Measurements from ENCODE around the gene CEP112.

- TF ChIP-seq EZH2 (IDR thresholded peaks at IDR 0.05; ENCODE audit: low read length) (no peak), CTCF (optimal IDR thresholded peaks at IDR 0.05 in 1 of 3, IDR thresholded peaks at IDR 0.05 in 1 of 3, conservative IDR thresholded peaks at IDR 0.05 in 1 of 3; ENCODE audit: extremely low read depth in 1 of 3, insufficient read depth in 2 of 3, low read length in 3 of 3) (no peak)
Measured at GRCh38 chr17:66192378-66192687, 400 bp upstream of the CEP112 start.

Data from keratinocyte (primary cell).